ENCODE data around the gene RTL10.

RTL10 gene

DNA sequence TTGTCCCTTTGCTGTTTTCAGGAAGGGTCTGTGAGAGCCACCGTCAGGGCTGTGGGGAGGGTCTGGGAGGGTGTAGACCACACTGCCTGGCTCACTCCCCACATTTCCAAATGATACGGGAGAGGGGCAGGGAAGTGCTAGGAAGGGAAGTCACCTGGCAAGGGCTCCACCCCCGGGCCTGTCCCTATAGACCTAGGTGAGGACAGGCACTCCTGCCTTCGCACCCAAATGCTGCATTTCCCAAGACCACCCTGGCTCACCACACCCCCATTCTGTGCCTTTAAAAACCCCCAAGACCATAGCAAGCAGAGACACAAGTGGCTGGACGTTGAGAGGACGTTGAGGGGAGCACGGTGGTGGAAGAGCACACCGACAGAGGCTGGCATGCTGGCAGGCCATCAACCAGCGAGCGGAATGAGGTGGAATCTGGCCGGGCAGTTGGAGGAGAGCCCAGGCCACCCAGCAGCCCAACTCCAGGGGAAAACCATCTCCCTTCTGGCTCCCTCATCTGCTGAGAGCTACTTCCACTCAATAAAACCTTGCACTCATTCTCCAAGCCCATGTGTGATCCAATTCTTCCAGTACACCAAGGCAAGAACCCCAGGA, 45.7 kb downstream of the RTL10 start:
- no peaks in the 10 kb centered on the region for H3K9me3 ChIP-seq (ENCODE audit: control insufficient read depth, low read length)
- H3K27ac ChIP-seq: no peak overlapping the region
- H3K9ac ChIP-seq: no peak overlapping the region
- H3K4me3 ChIP-seq (ENCODE audit: low read depth, low read length): no peak overlapping the region
- no peak overlapping the region for H3K4me2 ChIP-seq (ENCODE audit: low read length)
- H3K27me3 ChIP-seq (ENCODE audit: control insufficient read depth, insufficient read depth, low read length): no peaks in the 10 kb centered on the region
- TF ChIP-seq, protein P1, sequence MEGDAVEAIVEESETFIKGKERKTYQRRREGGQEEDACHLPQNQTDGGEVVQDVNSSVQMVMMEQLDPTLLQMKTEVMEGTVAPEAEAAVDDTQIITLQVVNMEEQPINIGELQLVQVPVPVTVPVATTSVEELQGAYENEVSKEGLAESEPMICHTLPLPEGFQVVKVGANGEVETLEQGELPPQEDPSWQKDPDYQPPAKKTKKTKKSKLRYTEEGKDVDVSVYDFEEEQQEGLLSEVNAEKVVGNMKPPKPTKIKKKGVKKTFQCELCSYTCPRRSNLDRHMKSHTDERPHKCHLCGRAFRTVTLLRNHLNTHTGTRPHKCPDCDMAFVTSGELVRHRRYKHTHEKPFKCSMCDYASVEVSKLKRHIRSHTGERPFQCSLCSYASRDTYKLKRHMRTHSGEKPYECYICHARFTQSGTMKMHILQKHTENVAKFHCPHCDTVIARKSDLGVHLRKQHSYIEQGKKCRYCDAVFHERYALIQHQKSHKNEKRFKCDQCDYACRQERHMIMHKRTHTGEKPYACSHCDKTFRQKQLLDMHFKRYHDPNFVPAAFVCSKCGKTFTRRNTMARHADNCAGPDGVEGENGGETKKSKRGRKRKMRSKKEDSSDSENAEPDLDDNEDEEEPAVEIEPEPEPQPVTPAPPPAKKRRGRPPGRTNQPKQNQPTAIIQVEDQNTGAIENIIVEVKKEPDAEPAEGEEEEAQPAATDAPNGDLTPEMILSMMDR (IDR thresholded peaks at IDR 0.05): no peak
- no peak overlapping the region for H2AFZ ChIP-seq
- H3K79me2 ChIP-seq: no peaks in the 10 kb centered on the region
- no peaks in the 10 kb centered on the region for H3K36me3 ChIP-seq (ENCODE audit: control insufficient read depth, insufficient read depth, low read length)
- no peaks in the 10 kb centered on the region for H3K4me1 ChIP-seq

DNA sequence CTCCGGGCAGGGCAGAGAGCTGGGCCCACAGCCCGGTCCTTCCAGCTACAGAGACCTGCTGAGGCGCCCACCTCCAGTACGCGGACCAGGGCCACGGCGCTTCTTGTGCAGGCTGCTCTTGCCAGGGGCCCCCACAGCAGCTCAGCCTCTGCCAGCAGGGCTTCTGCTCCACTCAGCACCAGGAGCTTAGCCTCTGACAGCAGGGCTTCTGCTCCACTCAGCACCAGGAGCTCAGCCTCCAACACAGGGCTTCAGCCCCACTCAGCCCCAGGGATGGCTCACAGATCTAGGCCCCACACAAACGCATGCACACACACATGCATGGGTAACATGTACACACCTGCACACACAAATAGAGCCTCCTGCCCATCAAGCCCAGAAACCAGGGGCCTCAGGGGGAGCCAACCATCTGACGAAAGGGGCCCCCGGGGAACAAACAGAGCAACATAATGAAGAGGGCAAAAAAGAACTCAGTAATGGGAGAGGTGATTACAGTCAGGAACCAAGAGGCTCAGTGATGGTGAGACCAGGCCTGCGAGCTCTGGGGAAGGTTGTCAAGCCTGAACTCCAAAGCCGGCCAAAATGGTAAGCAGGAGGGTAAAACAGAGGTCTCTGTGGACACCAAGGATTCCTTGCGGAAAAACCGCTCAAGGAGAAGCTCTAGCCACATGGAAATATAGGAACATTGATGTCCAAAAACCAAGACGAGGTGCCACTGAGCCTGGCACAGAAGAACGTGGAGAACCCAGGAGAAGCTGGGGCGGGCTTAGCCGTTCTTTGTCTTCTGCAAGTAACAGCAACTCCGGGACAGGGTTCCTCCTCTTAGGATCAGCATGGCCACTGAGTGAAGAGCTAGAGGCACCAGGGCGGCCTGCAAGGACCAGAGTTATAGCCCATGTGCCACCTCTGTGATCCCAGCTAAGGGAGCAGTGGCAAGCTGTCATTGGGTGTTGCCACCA, 46.5 kb downstream of the RTL10 start:
- H3K9ac ChIP-seq: no peak overlapping the region
- H3K27ac ChIP-seq: no peak overlapping the region
- no peak overlapping the region for H3K4me2 ChIP-seq (ENCODE audit: low read length)
- H3K9me3 ChIP-seq (ENCODE audit: control insufficient read depth, low read length): no peaks in the 10 kb centered on the region
- H2AFZ ChIP-seq: no peak overlapping the region
- H3K27me3 ChIP-seq (ENCODE audit: control insufficient read depth, insufficient read depth, low read length): no peaks in the 10 kb centered on the region
- no peaks in the 10 kb centered on the region for H3K4me1 ChIP-seq
- H3K36me3 ChIP-seq (ENCODE audit: control insufficient read depth, insufficient read depth, low read length): no peaks in the 10 kb centered on the region
- no peaks in the 10 kb centered on the region for H3K79me2 ChIP-seq
- TF ChIP-seq, protein P1 (IDR thresholded peaks at IDR 0.05): no peak
- no peak overlapping the region for H3K4me3 ChIP-seq (ENCODE audit: low read depth, low read length)

DNA sequence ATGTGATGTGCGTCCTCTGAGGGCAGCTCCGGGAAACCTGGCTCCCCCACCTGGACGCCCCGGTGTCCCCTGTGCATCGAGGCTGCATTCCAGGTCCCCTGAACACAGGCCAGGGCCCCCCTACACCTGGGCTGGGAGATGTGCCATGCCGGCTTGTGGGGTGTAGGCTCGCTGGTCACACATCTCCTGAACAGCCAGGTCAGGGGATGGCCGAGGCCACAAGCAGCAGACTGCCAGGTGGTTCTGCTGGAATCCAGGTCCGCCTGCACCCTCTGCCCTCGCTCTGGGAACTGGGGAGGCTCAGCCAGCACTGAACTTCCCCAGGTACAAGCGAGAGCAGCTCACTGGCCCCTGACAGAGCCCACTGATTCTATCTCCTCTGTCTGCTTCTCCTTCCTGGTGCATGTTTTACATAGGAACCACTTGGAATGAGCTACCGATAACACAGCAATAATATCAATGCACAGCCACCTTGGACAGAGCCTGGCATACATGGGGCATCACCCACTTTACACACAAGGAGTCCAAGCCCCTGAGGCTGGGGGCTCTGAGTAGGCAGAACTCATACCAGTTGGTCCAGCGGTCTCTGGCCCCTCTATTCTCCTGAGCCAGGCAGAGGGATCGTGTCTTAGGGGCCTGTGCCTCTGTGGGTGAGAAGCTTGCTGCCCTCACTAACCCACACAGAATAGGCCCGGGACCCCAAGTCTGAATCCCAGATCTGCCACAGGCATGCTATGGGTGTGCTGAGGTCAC, 47.3 kb downstream of the RTL10 start:
- H3K79me2 ChIP-seq: no peaks in the 10 kb centered on the region
- TF ChIP-seq, protein P1 (IDR thresholded peaks at IDR 0.05): no peak
- H3K9ac ChIP-seq: no peak overlapping the region
- no peaks in the 10 kb centered on the region for H3K4me1 ChIP-seq
- no peaks in the 10 kb centered on the region for H3K36me3 ChIP-seq (ENCODE audit: control insufficient read depth, insufficient read depth, low read length)
- H3K9me3 ChIP-seq (ENCODE audit: control insufficient read depth, low read length): no peaks in the 10 kb centered on the region
- H3K27ac ChIP-seq: no peak overlapping the region
- H3K4me3 ChIP-seq (ENCODE audit: low read depth, low read length): no peak overlapping the region
- no peak overlapping the region for H2AFZ ChIP-seq
- H3K4me2 ChIP-seq (ENCODE audit: low read length): no peak overlapping the region
- no peaks in the 10 kb centered on the region for H3K27me3 ChIP-seq (ENCODE audit: control insufficient read depth, insufficient read depth, low read length)

DNA sequence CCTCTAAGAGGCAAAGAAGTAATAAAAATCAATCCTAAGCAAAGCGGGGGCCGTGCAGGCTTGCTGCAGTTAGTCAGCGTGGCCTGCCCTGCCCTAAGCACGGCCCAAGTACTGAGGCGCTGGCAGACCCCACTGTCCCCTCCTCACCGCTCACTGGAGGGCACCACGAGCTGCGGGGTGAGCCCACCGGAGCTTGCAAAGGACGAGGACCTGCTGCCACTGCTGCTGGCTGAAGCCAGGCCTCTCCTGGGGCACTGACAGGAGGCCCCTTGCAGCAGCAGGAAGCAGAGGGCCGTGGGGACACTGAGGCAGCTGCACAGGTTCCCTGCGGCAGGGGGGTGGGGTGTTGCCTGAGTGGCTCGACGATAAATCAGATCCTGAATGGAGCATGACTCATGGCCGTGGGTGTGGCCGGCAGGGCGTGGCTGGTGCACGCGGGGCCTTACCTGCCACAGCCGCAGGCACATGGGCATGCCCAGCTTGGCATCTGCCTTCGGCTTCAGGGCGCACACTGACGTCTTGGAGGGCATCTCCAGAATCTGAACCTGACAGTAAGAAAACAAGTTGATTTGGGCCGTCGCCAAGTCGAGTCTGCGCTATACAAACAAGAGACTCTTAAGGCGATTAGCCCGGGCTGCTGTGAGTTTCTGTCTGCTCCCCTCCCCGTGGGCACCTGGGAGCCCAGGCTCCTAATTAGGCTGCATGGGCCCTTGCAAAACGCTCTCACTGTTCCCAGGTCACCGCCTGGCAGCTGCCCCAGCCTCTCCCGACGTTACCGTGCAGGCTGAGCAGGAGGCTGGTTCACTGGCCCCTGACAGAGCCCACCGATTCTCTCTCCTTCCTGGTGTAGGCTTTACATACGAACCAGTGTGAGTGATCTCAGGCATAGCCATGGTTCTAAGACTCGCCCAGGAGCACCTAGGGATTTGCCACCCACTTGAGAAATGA, 48.2 kb downstream of the RTL10 start:
- Histone ChIP-seq H3K4me2 (ENCODE audit: low read length) (no peak overlapping the region), H3K36me3 (ENCODE audit: control insufficient read depth, insufficient read depth, low read length) (no peaks in the 10 kb centered on the region), H2AFZ (no peak overlapping the region), H3K4me1 (no peaks in the 10 kb centered on the region), H3K79me2 (no peaks in the 10 kb centered on the region), H3K9ac (no peak overlapping the region), H3K4me3 (ENCODE audit: low read depth, low read length) (no peak overlapping the region), H3K9me3 (ENCODE audit: control insufficient read depth, low read length) (no peaks in the 10 kb centered on the region), H3K27ac (no peak overlapping the region), H3K27me3 (ENCODE audit: control insufficient read depth, insufficient read depth, low read length) (no peaks in the 10 kb centered on the region)
- TF ChIP-seq, protein P1 (IDR thresholded peaks at IDR 0.05): no peak
